ENCODE results near the gene PRDM16. TPM values are rescaled to one million over a fixed set of nuclear protein-coding genes. Genes with fewer than 3 reads are reported as not detected.

The PRDM16 gene
- total and polyA plus RNA-seq, 2 experiments from 2014 or later = 0.14 to 0.16 TPM

GRCh38 chr1:3113047-3113740 is 44.2 kb downstream of the PRDM16 start (continued):
- no peak for TF ChIP-seq REST (IDR thresholded peaks at IDR 0.05; ENCODE audit: unreplicated experiment)
- no peak for TF ChIP-seq CTCF (conservative IDR thresholded peaks at IDR 0.05; ENCODE audit: low read depth in 2 of 2)
- TF ChIP-seq JUNB (IDR thresholded peaks at IDR 0.05; ENCODE audit: unreplicated experiment) = no peak
- TF ChIP-seq EZH2phosphoT487 (IDR thresholded peaks at IDR 0.05; ENCODE audit: unreplicated experiment) = no peak

GRCh38 chr1:3113741-3114056 is 44.7 kb downstream of the PRDM16 start:
- no peaks in the 10 kb centered on the region for H3K27me3 ChIP-seq (ENCODE audit: insufficient read depth)
- H3K4me3 Mint-ChIP-seq = no peak overlapping the region
- no peaks in the 10 kb centered on the region for H4K20me1 ChIP-seq (replicated peaks; ENCODE audit: insufficient read depth)
- no peak overlapping the region for H2AFZ ChIP-seq
- ATAC-seq = no peak
- H3K27ac Mint-ChIP-seq = no peak overlapping the region
- no peak overlapping the region for H3K4me3 ChIP-seq
- DNase-seq (ENCODE audit: low spot score) = no peak
- no peak overlapping the region for H3K4me2 ChIP-seq
- no peak overlapping the region for H3K27ac ChIP-seq (ENCODE audit: low read depth)
- no peaks in the 10 kb centered on the region for H3K9me2 ChIP-seq (ENCODE audit: insufficient read depth)
- no peaks in the 10 kb centered on the region for H3K79me2 ChIP-seq (replicated peaks; ENCODE audit: insufficient read depth)
- H3K27me3 Mint-ChIP-seq (ENCODE audit: insufficient read depth, low read depth, poor library complexity) = peaks cover 3% of the 10 kb centered on the region
- no peaks in the 10 kb centered on the region for H3K4me1 ChIP-seq (ENCODE audit: insufficient read depth)
- no peaks in the 10 kb centered on the region for H3K4me1 Mint-ChIP-seq
- H3F3A ChIP-seq (replicated peaks; ENCODE audit: low read depth) = no peaks in the 10 kb centered on the region; the same call in 1 of the 2 replicates
- no peaks in the 10 kb centered on the region; the same call in 2 of the 3 replicates for H3K9me3 Mint-ChIP-seq
- H3K36me3 ChIP-seq (ENCODE audit: insufficient read depth) = no peaks in the 10 kb centered on the region
- no peaks in the 10 kb centered on the region for H3K36me3 Mint-ChIP-seq (ENCODE audit: low read depth)
- TF ChIP-seq CREB1 (CRISPR knock-in tag; IDR thresholded peaks at IDR 0.05; ENCODE audit: low read depth) (no peak), CTCF (conservative IDR thresholded peaks at IDR 0.05; ENCODE audit: low read depth in 2 of 2) (no peak), JUNB (IDR thresholded peaks at IDR 0.05; ENCODE audit: unreplicated experiment) (no peak), POLR2AphosphoS5 (IDR thresholded peaks at IDR 0.05; ENCODE audit: low read depth) (no peak), ZNF462 (CRISPR knock-in tag; IDR thresholded peaks at IDR 0.05) (no peak), EZH2phosphoT487 (IDR thresholded peaks at IDR 0.05; ENCODE audit: unreplicated experiment) (no peak), STAT1 (IDR thresholded peaks at IDR 0.05; ENCODE audit: unreplicated experiment) (no peak), NANOG (IDR thresholded peaks at IDR 0.05; ENCODE audit: borderline replicate concordance) (no peak), ZNF114 (CRISPR knock-in tag; IDR thresholded peaks at IDR 0.05) (no peak), ZNF331 (CRISPR knock-in tag; IDR thresholded peaks at IDR 0.05; ENCODE audit: low read depth) (no peak)

All from GM23338 (cell line).